DMS153 treated with DMSO at 0.1 percent for 48 hours (cell line): ENCODE data around the gene SERINC5.
A peak's percentile ranks its signal among the peaks of the same experiment; 100 is the strongest.
"Not testable (repeated sequence)": the region's sequence is repeated elsewhere in the genome, so short reads cannot be mapped to it uniquely, and the experiment has no call there.

ENCODE experiments used
- DNase-seq: peaks from one replicate; lab custom pipeline; 2025; ENCODE audit not compliant: unreplicated experiment; lab: John Stamatoyannopoulos, UW

Gene SERINC5

GRCh38 chr5:80177236-80177635, 78.6 kb downstream of the SERINC5 start:
- no peak for DNase-seq

- no peak for DNase-seq
These were observed 80.5 kb downstream of the SERINC5 start for GRCh38 chr5:80175337-80175736.

- DNase-seq: no peak
These were observed 81.1 kb downstream of the SERINC5 start for GRCh38 chr5:80174790-80175189.

- DNase-seq: no peak
These were observed 83.7 kb downstream of the SERINC5 start for GRCh38 chr5:80172067-80172695.

- DNase-seq: no peak
These were observed 85.7 kb downstream of the SERINC5 start for GRCh38 chr5:80170117-80170535.

GRCh38 chr5:80168388-80169028, 87.3 kb downstream of the SERINC5 start:
- DNase-seq: no peak

GRCh38 chr5:80165452-80165851, 90.4 kb downstream of the SERINC5 start:
- no peak for DNase-seq

- no peak for DNase-seq
These were observed 94.7 kb downstream of the SERINC5 start for GRCh38 chr5:80161165-80161564.

- no peak for DNase-seq
These were observed 95.6 kb downstream of the SERINC5 start for GRCh38 chr5:80160242-80160641.

GRCh38 chr5:80159133-80159815, 96.6 kb downstream of the SERINC5 start:
- DNase-seq: no peak

GRCh38 chr5:80156156-80156555, 99.7 kb downstream of the SERINC5 start:
- DNase-seq: no peak

GRCh38 chr5:80154749-80155148, 101.1 kb downstream of the SERINC5 start:
- DNase-seq: no peak

GRCh38 chr5:80154289-80154688, 101.6 kb downstream of the SERINC5 start:
- not testable (repeated sequence) for DNase-seq

GRCh38 chr5:80153586-80154126, 102.2 kb downstream of the SERINC5 start:
- no peak for DNase-seq

GRCh38 chr5:80152778-80153177, 103.1 kb downstream of the SERINC5 start:
- DNase-seq: no peak

GRCh38 chr5:80151890-80152289, 104.0 kb downstream of the SERINC5 start:
- DNase-seq: no peak

GRCh38 chr5:80150731-80151130, 105.1 kb downstream of the SERINC5 start:
- DNase-seq: no peak

- DNase-seq: peak; percentile 30
These were observed 106.7 kb downstream of the SERINC5 start for GRCh38 chr5:80149161-80149609.

- DNase-seq: no peak
These were observed 108.6 kb downstream of the SERINC5 start for GRCh38 chr5:80147119-80147815.

- DNase-seq: no peak
These were observed 109.8 kb downstream of the SERINC5 start for GRCh38 chr5:80146046-80146445.

- DNase-seq: no peak
These were observed 112.4 kb downstream of the SERINC5 start for GRCh38 chr5:80143491-80143890.
